ENCODE data around the gene CCDC150.
"Not testable (repeated sequence)": the region's sequence is repeated elsewhere in the genome, so short reads cannot be mapped to it uniquely, and the experiment has no call there.

The CCDC150 gene

DNA sequence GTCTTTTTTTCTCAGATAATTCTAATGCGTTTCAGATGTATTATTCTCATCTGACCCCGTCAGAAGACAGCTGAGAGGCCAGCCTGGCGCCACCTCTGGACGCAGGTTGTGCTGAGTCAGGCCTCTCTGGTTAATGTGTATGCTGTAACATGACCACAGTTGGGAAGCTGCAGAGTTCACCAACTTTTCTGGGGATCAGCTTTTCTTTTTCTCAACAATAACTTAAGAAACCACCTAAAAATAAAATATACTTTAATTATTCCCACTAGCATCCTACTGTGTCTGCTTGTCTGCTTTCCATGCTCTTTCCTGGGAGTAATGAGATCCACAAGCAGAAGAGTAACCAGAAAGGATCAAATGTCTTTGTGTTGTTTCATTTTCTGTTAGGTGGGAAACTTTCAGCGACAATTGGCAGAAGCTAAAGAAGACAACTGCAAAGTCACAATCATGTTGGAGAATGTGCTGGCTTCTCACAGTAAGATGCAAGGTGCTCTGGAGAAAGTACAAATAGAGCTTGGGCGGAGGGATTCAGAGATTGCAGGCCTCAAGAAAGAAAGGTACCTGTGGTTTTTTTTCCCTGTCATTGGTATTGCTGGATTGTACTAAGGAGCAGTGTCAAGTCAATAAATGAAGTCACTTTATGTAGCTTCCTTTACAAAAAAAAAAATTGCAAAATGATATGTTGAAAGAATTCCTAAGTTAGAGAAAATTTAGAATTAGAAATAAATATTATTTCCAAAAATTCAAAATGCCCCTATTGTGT is 79.8 kb downstream of the CCDC150 start:
- ChIA-PET CTCF (interaction anchor here (1.0 to 1.6 kb wide), 7 partner anchors 12 to 127 kb away, joined by 3 to 7 read pairs (median 3); partner anchors contain the start of gene CCDC150), POLR2A (no interaction called here)
- DNase-seq (ENCODE audit: low read depth, low spot score) = no peak
- TF ChIP-seq, protein P1, sequence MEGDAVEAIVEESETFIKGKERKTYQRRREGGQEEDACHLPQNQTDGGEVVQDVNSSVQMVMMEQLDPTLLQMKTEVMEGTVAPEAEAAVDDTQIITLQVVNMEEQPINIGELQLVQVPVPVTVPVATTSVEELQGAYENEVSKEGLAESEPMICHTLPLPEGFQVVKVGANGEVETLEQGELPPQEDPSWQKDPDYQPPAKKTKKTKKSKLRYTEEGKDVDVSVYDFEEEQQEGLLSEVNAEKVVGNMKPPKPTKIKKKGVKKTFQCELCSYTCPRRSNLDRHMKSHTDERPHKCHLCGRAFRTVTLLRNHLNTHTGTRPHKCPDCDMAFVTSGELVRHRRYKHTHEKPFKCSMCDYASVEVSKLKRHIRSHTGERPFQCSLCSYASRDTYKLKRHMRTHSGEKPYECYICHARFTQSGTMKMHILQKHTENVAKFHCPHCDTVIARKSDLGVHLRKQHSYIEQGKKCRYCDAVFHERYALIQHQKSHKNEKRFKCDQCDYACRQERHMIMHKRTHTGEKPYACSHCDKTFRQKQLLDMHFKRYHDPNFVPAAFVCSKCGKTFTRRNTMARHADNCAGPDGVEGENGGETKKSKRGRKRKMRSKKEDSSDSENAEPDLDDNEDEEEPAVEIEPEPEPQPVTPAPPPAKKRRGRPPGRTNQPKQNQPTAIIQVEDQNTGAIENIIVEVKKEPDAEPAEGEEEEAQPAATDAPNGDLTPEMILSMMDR (IDR thresholded peaks at IDR 0.05; ENCODE audit: insufficient read depth, low read length, missing control alignments) = peak; percentile 33
- no peak overlapping the region for H3K4me3 ChIP-seq (ENCODE audit: low read depth, low read length)

- CTCF ChIA-PET = interaction anchor here (1.4 kb wide), 1 partner anchor 25 kb away, joined by 4 read pairs; no protein-coding TSS in a partner anchor
- no peak for DNase-seq (ENCODE audit: low read depth, low spot score)
Measured at GRCh38 chr2:196723571-196723970, 84.1 kb downstream of the CCDC150 start.

DNA sequence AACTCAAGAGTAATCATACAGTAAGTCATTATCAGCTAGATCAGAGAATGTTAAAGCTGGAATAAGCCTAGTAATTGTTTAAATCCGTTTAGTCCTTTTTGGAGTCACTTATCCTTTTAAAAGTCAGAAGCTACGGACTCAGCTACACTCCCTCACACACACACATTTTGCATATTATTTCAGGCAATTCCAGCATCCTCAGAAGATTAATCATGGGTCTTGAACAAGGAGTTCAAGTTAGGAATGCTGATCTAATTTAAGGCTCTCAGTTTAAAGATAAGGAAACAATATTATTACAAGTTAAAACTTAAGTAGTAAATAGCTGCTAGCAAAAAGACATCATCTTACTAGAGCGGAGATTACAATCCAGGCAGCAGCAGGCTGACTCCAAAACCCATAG is 85.7 kb downstream of the CCDC150 start:
- TF ChIP-seq, protein P1 (IDR thresholded peaks at IDR 0.05; ENCODE audit: insufficient read depth, low read length, missing control alignments) = no peak
- CTCF ChIA-PET = interaction anchor here (1.6 kb wide), 2 partner anchors 25 to 33 kb away, joined by 4 to 6 read pairs; no protein-coding TSS in a partner anchor
- H3K4me3 ChIP-seq (ENCODE audit: low read depth, low read length) = no peak overlapping the region
- DNase-seq (ENCODE audit: low read depth, low spot score) = no peak
- POLR2A ChIA-PET = no interaction called here

More at GRCh38 chr2:196723571-196723970, 84.1 kb downstream of the CCDC150 start:
- POLR2A ChIA-PET = no interaction called here
- TF ChIP-seq, protein P1 (IDR thresholded peaks at IDR 0.05; ENCODE audit: insufficient read depth, low read length, missing control alignments) = no peak
- no peak overlapping the region for H3K4me3 ChIP-seq (ENCODE audit: low read depth, low read length)

DNA sequence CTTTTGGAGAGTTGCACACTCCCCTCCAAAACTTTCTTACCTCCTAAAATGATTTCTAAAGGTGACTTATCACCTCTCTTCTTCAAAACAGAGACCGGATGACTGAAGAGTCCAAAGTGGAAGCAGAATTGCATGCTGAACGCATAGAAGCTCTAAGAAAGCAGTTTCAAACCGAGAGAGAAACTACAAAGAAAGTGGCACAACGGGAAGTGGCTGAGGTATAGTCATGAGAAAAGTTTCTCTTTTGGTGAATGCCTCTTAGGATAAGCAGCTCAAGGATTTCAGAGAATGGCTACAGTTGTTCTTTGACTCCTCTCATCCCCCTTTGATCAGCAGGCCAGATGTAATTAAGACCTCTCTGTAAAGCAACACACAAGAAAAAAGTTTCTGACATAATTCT is 86.4 kb downstream of the CCDC150 start:
- TF ChIP-seq, protein P1 (IDR thresholded peaks at IDR 0.05; ENCODE audit: insufficient read depth, low read length, missing control alignments) = no peak
- CTCF ChIA-PET = interaction anchor here (1.6 kb wide), 2 partner anchors 25 to 32 kb away, joined by 4 to 6 read pairs; no protein-coding TSS in a partner anchor
- no peak overlapping the region for H3K4me3 ChIP-seq (ENCODE audit: low read depth, low read length)
- POLR2A ChIA-PET = no interaction called here
- no peak for DNase-seq (ENCODE audit: low read depth, low spot score)

- ChIA-PET POLR2A (no interaction called here), CTCF (interaction anchor here (0.7 to 2.2 kb wide), 3 partner anchors 19 to 29 kb away, joined by 3 to 13 read pairs (median 3); no protein-coding TSS in a partner anchor)
- DNase-seq (ENCODE audit: low read depth, low spot score) = no peak
- H3K4me3 ChIP-seq (ENCODE audit: low read depth, low read length) = no peak overlapping the region
- TF ChIP-seq, protein P1 (IDR thresholded peaks at IDR 0.05; ENCODE audit: insufficient read depth, low read length, missing control alignments) = no peak
Measured at GRCh38 chr2:196729418-196729817, 89.9 kb downstream of the CCDC150 start.

GRCh38 chr2:196736646-196737045 is 97.1 kb downstream of the CCDC150 start:
- H3K4me3 ChIP-seq (ENCODE audit: low read depth, low read length); DNase-seq (ENCODE audit: low read depth, low spot score); POLR2A ChIA-PET: not testable (repeated sequence)
- CTCF ChIA-PET = interaction anchor here (1.6 kb wide), 1 partner anchor 14 kb away, joined by 8 read pairs; no protein-coding TSS in a partner anchor
